ENCODE measurements around the gene TBX21.

GRCh38 chr17:47742319-47743181, 9.5 kb downstream of the TBX21 start:
- TF ChIP-seq TAF1 (IDR thresholded peaks at IDR 0.05; ENCODE audit: low read depth, low read length) (no peak), POLR2AphosphoS5 (IDR thresholded peaks at IDR 0.05; ENCODE audit: low read depth, low read length) (no peak)
